Smooth muscle cell of the brain vasculature (primary cell): ENCODE data around the gene CHRNA10.
"Not testable (repeated sequence)": the region's sequence is repeated elsewhere in the genome, so short reads cannot be mapped to it uniquely, and the experiment has no call there.

ENCODE experiments used
- DNase-seq: peaks from one replicate; pipeline ENCODE4 v3.0.0-alpha.2; 2012; ENCODE audit warnings: low read depth, low spot score

Gene CHRNA10

DNA sequence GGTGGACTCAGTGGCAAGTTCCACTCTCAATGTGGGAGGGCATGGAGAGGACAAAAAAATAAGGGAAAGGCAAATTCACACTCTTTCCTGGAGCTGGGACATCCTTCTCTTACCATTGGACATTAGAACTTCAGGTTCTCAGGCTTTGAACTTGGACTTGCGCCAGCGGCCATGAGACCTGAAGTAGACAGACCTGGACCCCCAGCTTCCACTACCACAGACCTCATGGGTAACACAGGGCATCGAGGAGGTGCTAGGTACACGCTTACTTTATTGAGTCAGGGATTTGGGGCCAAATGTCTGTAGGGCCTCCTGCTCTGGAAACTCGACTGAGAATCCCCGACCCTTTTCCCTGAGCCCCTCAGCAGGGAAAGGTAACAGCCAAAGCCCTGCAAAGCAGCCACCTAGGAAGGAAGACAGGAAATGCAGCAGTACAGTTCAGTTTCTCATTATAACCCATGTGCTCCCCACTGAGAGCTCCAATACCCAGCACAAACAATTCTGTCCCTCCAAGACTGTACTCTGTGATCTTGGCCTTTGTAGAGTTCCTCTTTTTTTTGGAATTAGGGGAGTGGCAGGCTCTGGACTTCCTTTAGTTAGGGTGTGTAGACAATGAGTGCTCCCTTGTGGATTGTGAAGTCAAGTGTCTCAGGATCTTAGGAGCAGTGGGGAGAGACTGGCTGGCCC is 5.7 kb downstream of the CHRNA10 start:
- no peak for DNase-seq

DNA sequence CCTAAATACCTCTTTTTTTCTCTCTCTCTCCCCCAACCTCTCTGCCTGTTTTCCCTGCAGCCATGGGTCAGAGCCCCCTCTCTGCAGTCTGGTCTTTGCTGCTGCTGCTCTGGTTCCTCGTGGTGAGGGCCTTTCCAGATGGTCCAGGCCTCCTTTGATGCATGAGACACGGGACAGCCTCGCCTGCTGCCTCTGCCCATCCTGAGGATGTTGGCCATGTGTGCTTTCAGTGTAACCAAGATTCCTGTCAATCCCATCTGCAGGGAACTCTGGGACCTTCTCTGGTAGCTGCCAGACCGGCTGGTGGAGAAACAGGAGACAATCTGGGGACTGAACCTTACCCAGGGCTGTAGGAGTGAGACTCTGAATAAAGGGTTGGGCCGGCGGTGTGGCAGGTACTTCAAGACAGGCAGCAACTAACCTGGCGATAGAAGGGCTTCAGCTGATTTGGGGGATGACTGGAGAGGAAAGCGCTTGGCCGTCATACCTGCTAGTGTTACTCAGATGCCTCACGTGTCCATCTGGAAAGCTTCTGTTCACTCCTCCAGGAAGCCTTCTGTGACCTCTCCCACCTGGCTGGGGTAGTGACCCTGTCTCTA is 7.1 kb downstream of the CHRNA10 start:
- DNase-seq = no peak

DNA sequence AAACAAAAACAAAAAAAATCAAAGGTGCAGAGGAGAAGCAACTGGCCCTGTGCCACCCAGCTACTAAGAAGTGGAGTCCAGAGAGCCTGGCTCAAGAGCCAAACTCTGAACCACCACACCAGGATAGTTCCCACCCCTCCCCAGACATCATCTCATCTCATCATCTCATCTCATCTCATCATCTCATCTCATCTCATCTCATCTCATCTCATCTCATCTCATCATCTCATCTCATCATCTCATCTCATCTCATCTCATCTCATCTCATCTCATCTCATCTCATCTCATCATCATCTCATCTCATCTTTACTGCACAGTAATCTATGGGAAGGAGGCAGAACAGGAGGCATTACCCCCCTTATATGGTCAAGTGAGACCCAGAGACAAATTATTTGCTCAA is 8.3 kb downstream of the CHRNA10 start:
- no peak for DNase-seq

DNA sequence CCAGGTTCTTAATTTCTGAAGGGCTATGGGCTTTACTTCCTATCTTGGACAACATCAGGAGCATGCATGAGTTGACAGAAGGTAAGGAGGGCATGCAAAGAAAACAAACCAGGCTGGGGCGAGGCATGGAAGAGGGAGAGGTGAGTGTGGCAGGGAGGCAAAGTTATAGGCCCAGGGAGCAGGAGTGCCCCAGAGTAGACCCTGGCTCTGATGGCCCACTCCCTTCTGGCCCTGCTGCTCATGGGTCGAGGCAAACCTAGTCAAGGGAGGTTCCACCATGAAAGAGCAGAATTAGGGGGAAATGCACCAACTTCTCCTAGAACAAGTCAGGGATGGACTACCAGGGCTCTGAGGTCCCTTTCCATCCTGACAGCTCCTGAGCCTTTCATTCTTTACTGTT is 10.2 kb downstream of the CHRNA10 start:
- DNase-seq = no peak

- no peak for DNase-seq
Observed at GRCh38 chr11:3659595-3660515, 11.3 kb downstream of the CHRNA10 start.

- no peak for DNase-seq
Observed at GRCh38 chr11:3658252-3658651, 12.9 kb downstream of the CHRNA10 start.

DNA sequence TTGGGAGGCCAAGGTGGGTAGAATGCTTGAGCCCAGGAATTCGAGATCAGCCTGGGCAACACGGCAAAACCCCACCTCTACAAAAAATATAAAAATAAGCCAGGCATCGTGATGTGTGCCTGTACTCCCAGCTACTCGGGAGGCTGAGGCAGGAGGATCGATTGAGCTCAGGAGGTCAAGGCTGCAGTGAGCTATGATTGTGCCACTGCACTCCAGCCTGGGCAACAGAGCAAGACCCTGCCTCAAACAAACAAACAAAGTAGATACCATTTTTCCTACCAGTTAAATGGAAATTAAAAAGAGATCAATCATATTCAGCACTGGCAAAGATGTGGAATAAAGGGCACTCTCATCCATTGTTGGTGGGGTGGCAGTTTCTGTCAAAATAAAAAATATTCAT is 13.9 kb downstream of the CHRNA10 start:
- not testable (repeated sequence) for DNase-seq

GRCh38 chr11:3655547-3655946 is 15.6 kb downstream of the CHRNA10 start:
- no peak for DNase-seq

DNA sequence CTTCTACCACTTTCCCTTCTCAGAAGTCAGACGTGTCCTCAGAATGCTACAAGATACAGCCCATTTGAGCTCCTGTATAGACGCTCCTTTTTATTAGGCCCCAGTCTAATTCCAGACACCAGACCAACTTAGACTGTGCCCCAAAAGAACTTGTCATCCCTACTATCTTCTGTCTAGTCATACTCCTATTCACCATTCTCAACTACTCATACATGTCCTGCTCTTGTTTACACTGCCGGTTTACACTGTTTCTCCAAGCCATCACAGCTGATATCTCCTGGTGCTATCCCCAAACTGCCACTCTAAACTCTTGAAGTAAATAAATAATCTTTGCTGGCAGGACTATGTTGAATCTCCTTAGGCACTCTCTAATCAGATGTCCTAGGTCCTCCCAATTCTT is 18.7 kb downstream of the CHRNA10 start:
- DNase-seq = not testable (repeated sequence)

DNA sequence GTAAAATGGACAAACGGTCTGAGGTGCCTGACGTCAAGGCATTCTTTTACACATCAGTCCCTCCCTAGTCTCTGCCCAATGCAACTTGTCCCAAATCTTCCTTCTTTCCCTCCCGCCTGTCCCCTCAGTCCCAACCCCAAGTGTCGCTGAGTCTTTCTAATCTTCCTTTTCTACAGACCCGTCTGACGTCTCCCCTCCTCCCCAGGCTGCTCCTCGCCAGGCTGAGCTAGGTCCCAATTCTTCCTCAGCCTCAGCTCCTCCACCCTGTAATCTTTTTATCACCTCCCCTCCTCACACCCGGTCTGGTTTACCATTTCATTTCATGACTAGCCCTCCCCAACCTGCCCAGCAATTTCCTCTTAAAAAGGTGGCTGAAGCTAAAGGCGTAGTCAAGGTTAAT is 21.8 kb downstream of the CHRNA10 start:
- not testable (repeated sequence) for DNase-seq

DNA sequence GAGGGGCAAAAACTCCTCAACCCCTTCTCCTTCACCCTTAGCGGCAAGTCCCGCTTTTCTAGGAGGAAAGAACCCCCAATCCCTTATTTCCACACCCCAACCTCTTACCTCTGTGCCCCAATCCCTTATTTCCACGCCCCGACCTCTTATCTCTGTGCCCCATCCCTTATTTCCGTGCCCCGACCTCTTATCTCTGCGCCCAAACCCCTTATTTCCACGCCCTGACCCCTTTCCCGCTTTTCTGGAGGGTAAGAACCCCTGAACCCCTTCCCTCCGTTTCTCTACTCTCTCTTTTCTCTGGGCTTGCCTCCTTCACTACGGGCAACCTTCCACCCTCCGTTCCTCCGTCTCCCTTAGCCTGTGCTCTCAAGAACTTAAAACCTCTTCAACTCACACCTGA is 22.3 kb downstream of the CHRNA10 start:
- not testable (repeated sequence) for DNase-seq

- DNase-seq = no peak
Observed at GRCh38 chr11:3645552-3645951, 25.6 kb downstream of the CHRNA10 start.

DNA sequence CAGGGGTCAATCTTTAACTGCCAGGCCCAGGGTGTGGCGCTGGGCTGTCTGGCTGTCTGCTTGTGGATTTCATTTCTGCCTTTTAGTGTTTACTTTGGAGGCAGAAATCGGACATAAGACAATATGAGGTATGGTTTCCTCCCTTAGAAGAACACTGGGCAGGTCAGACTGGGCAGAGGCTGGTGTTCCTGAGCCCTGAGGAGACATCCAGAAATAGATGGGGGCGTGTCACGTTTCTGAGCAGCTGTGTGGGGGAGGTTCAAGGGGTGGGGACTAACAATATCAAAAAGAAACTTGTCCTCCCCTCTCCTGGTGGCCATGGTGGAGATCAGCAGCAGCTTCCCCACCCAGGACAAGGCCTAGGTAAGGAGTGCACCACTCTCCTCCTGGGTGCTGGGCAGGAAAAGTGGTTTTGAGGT is 26.4 kb downstream of the CHRNA10 start, which contains the start of gene ART1:
Gene ART1 (plus strand): TSS at position 312 of the 419 bp plus-strand sequence. CDS start 14,086 bp downstream, outside the sequence.
- DNase-seq = no peak

DNA sequence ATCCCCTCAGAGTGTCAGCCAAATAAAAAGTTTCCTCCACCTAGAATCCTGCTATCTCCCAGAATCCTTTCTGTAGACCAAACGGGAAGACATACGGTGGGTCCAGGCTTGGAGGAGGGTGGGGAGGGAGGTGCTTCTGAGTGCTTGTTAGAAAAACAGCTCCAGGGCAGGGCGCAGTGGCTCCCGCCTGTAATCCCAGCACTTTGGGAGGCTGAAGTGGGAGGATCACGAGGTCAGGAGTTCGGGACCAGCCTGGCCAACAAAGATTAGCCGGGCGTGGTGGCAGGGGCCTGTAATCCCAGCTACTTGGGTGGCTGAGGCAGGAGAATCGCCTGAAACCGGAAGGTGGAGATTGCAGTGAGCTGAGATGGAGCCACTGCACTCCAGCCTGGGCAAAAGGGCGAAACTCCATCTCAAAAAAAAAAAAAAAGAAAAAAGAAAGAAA is 28.1 kb downstream of the CHRNA10 start:
- not testable (repeated sequence) for DNase-seq

GRCh38 chr11:3642071-3642951 is 28.9 kb downstream of the CHRNA10 start:
- peak; percentile 26 for DNase-seq

DNA sequence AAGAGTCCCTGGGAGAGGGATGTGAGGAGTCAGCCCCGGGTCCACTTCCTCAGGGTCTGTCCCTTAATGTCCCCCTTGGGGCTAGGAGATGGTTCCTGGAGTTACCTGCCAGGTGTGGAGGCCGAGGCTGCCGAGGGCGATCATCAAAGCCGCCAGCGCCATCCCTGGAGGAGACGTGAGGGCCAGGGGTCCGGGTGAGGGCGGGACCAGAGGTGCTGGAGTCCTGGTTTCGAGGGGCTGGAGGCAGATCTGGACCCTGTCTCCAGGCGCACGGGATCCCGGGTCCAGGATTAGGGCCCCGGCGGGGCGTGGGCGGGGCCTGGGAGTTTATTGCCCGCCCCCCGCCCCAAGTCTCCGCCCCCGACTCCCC is 29.5 kb downstream of the CHRNA10 start, which contains the start of gene ART5:
Gene ART5 (minus strand): TSS at position 292 of the 370 bp plus-strand sequence. CDS start 130 bp downstream, at position 162.
- no peak for DNase-seq

DNA sequence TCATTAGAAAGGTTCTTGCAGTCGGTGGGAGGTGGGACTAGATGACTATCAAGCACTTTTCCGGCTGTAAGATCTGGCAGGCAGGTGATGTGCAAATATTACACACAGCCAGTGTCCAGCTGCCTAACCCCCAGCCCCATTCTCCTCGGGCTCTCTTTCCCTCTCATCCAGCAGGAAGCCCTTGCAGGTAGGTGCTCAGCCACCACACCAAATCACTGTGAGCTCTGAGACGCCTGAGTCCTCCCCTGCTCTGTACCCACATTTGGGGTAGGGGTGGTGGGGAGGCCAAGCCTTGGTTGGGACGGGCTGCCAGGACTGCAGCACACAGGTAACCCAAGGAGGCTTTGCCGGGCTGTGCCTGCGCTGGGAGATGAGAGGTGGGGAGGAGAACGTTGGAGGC is 30.0 kb downstream of the CHRNA10 start:
- DNase-seq = no peak

DNA sequence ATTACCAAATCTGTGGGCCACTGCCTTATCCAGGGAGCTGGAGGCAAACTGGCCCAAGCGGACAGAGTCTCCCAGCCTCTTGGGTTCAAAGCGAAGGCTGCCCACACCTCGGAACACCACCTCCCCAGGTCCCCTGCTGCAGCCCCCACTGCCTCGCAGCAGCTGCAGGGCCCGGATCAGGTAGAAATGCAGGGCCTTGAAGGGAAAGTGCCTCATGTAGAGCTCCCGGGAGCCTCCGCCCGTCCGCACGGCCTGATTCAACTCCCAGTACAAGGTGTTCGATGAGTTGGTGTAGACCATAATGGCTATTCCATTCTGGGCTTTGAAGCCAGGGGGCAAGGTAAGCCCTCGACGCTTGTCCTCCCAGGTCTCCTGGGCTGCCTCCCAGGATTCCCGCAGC is 31.3 kb downstream of the CHRNA10 start:
- no peak for DNase-seq

GRCh38 chr11:3638513-3638912 is 32.7 kb downstream of the CHRNA10 start:
- no peak for DNase-seq

DNA sequence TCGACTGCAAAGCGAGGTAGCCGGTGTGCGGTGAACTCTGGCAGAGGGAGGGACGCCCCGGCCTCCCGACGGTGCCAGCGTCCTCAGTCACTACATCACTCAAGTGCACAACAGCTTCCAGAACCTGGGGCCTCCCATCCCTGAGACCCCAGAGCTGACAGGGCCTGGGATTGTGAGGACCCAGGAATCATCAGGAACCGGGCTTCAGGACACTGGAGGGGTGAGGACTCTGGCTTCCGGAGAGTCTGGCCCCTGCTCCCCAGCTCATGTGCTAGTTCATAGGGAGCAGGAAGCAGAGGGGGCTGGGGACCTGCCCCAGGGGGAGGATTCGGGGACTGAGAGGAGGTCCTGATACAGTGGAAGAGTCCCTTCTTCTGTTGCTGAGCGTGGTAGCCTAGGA is 34.0 kb downstream of the CHRNA10 start:
- no peak for DNase-seq
